CD8-positive, alpha-beta memory T cell (primary cell): ENCODE results near the gene SPRED1. TPM values are rescaled to one million over a fixed set of nuclear protein-coding genes. Genes with fewer than 3 reads are reported as not detected.

Experiments
- CTCF ChIA-PET: fragments of 350-600 bp; sonication (Branson Sonifier 250); formaldehyde crosslinking; loops from one replicate; lab custom pipeline; 2021; ENCODE audit warnings: antibody characterized with exemption; lab: Charles Lee
- POLR2A ChIA-PET: fragments of 350-600 bp; sonication (Branson Sonifier 250); formaldehyde crosslinking; loops from one replicate; lab custom pipeline; 2021; ENCODE audit warnings: antibody characterized with exemption; lab: Charles Lee
- DNase-seq, 5 donors: peaks; one replicate each; pipeline versions ENCODE4 v3.0.0 to v3.0.0-alpha.2; 2020 to 2022; ENCODE audit warnings: mixed read lengths in 1 of 5
- H3K27ac ChIP-seq: one replicate; pipeline ENCODE4 v1.7.0; 2013; ENCODE audit warnings: low read depth, mild to moderate bottlenecking, low read length, moderate library complexity
- H3K27me3 ChIP-seq: 2 replicates; pipeline ENCODE4 v1.7.0; 2013; ENCODE audit warnings: low read length, mild to moderate bottlenecking; ENCODE audit not compliant: insufficient read depth, poor library complexity, severe bottlenecking
- H3K36me3 ChIP-seq: 2 replicates; pipeline ENCODE4 v1.7.0; 2013; ENCODE audit warnings: mild to moderate bottlenecking, low read length, moderate library complexity; ENCODE audit not compliant: insufficient read depth
- H3K4me1 ChIP-seq: 2 replicates; pipeline ENCODE4 v1.7.0; 2013; ENCODE audit warnings: mild to moderate bottlenecking, low read length, moderate library complexity; ENCODE audit not compliant: insufficient read depth
- H3K4me3 ChIP-seq: 2 replicates; pipeline ENCODE4 v1.7.0; 2013; ENCODE audit warnings: mild to moderate bottlenecking, low read length
- H3K9me3 ChIP-seq: 2 replicates; pipeline ENCODE4 v1.7.0; 2013; ENCODE audit warnings: mild to moderate bottlenecking, low read length
- H3K27ac Mint-ChIP-seq, 8 donors: one replicate each; pipeline ENCODE4 v1.8.0; 2020 to 2021; ENCODE audit warnings: mixed read lengths in 8 of 8, mild to moderate bottlenecking in 6 of 8, inconsistent platforms in 3 of 8, moderate library complexity in 3 of 8
- H3K27me3 Mint-ChIP-seq, 2 donors: one replicate each; pipeline ENCODE4 v1.8.0; 2020 to 2021; ENCODE audit warnings: mixed read lengths in 2 of 2, mild to moderate bottlenecking in 1 of 2, moderate library complexity in 1 of 2
- H3K36me3 Mint-ChIP-seq, 3 donors: one replicate each; pipeline ENCODE4 v1.8.0; 2020 to 2021; ENCODE audit warnings: mixed read lengths in 3 of 3, inconsistent platforms in 1 of 3, mild to moderate bottlenecking in 1 of 3
- H3K4me1 Mint-ChIP-seq, 3 donors: one replicate each; pipeline ENCODE4 v1.8.0; 2020 to 2021; ENCODE audit warnings: mixed read lengths in 3 of 3, inconsistent platforms in 1 of 3, mild to moderate bottlenecking in 1 of 3
- H3K4me3 Mint-ChIP-seq, 7 donors: one replicate each; pipeline ENCODE4 v1.8.0; 2020 to 2021; ENCODE audit warnings: mixed read lengths in 7 of 7, mild to moderate bottlenecking in 6 of 7, moderate library complexity in 4 of 7, inconsistent platforms in 2 of 7
- H3K9me3 Mint-ChIP-seq, 5 donors: one replicate each; pipeline ENCODE4 v1.8.0; 2020 to 2022; ENCODE audit warnings: mixed read lengths in 5 of 5, mild to moderate bottlenecking in 3 of 5, moderate library complexity in 2 of 5, inconsistent platforms in 1 of 5
- polyA plus RNA-seq: library from polyadenylated mRNA; unstranded; fragments of 300-500 nt; fragmentation: Illumina TruSeq; gene quantifications from one replicate; pipeline ENCODE4 v1.2.3, GENCODE V29; 2021
- total RNA-seq, 2 experiments: library from RNA; stranded (reverse); gene quantifications; one replicate each; pipeline ENCODE4 v1.2.3, GENCODE V29; 2021

The SPRED1 gene
- total and polyA plus RNA-seq, 3 experiments from 2014 or later = 0.35 to 1.4 (median 1.2) TPM

- no peaks in the 10 kb centered on the region for H3K27me3 ChIP-seq
- H3K4me1 Mint-ChIP-seq = no peaks in the 10 kb centered on the region
- no peak overlapping the region for H3K4me3 Mint-ChIP-seq
- no peaks in the 10 kb centered on the region for H3K36me3 Mint-ChIP-seq
- ChIA-PET POLR2A (no interaction called here), CTCF (no interaction called here)
- H3K9me3 ChIP-seq = no peaks in the 10 kb centered on the region
- H3K9me3 Mint-ChIP-seq = no peaks in the 10 kb centered on the region
- no peak for DNase-seq
- H3K4me3 ChIP-seq = no peak overlapping the region
- H3K27ac ChIP-seq = no peak overlapping the region
- peaks cover 19 to 50% of the 10 kb centered on the region in 2 donors for H3K27me3 Mint-ChIP-seq
- no peaks in the 10 kb centered on the region for H3K4me1 ChIP-seq
- no peaks in the 10 kb centered on the region for H3K36me3 ChIP-seq
- H3K27ac Mint-ChIP-seq = no peak overlapping the region
Measured at GRCh38 chr15:38242055-38242454, 10.6 kb upstream of the SPRED1 start.

GRCh38 chr15:38243278-38244055 is 9.2 kb upstream of the SPRED1 start:
- Mint-ChIP-seq H3K4me1 (no peaks in the 10 kb centered on the region), H3K9me3 (no peaks in the 10 kb centered on the region), H3K36me3 (no peaks in the 10 kb centered on the region), H3K27me3 (peaks cover 28 to 59% of the 10 kb centered on the region in 2 donors), H3K27ac (no peak overlapping the region), H3K4me3 (no peak overlapping the region)
- Histone ChIP-seq H3K36me3 (no peaks in the 10 kb centered on the region), H3K27me3 (no peaks in the 10 kb centered on the region), H3K4me1 (no peaks in the 10 kb centered on the region), H3K9me3 (no peaks in the 10 kb centered on the region), H3K4me3 (no peak overlapping the region), H3K27ac (no peak overlapping the region)
- DNase-seq = no peak
- POLR2A ChIA-PET = no interaction called here
- CTCF ChIA-PET = interaction anchor here (1.0 kb wide), 1 partner anchor 12 kb away, joined by 3 read pairs; no protein-coding TSS in a partner anchor

GRCh38 chr15:38247336-38247735 is 5.3 kb upstream of the SPRED1 start:
- peaks cover 13 to 18% (median 16%) of the 10 kb centered on the region in 3 donors for H3K4me1 Mint-ChIP-seq
- Histone ChIP-seq H3K4me3 (no peak overlapping the region), H3K4me1 (peaks cover 12% of the 10 kb centered on the region), H3K27ac (no peak overlapping the region), H3K9me3 (no peaks in the 10 kb centered on the region), H3K27me3 (peaks cover 3% of the 10 kb centered on the region), H3K36me3 (no peaks in the 10 kb centered on the region)
- H3K4me3 Mint-ChIP-seq = peak overlapping the region in 1 of 7 donors; percentile 19
- ChIA-PET POLR2A (no interaction called here), CTCF (interaction anchor here (1.7 kb wide), 1 partner anchor 453 kb away, joined by 3 read pairs; no protein-coding TSS in a partner anchor)
- no peak for DNase-seq
- no peak overlapping the region for H3K27ac Mint-ChIP-seq
- peaks cover 0 to 1% (median 0%) of the 10 kb centered on the region in 5 donors for H3K9me3 Mint-ChIP-seq
- peaks cover 26 to 47% of the 10 kb centered on the region in 2 donors for H3K27me3 Mint-ChIP-seq
- peaks cover 0 to 4% (median 0%) of the 10 kb centered on the region in 3 donors for H3K36me3 Mint-ChIP-seq

GRCh38 chr15:38253351-38253781 is 730 bp downstream of the SPRED1 start:
- H3K27me3 Mint-ChIP-seq = peaks cover 7 to 8% of the 10 kb centered on the region in 2 donors
- peaks cover 30 to 40% (median 35%) of the 10 kb centered on the region in 3 donors for H3K4me1 Mint-ChIP-seq
- ChIA-PET CTCF (interaction anchor here (0.9 kb wide), 1 partner anchor 14 kb away, joined by 3 read pairs; no protein-coding TSS in a partner anchor), POLR2A (no interaction called here)
- H3K36me3 ChIP-seq = no peaks in the 10 kb centered on the region
- H3K4me3 ChIP-seq = peak overlapping the region; percentile 56
- H3K9me3 ChIP-seq = no peaks in the 10 kb centered on the region
- H3K27me3 ChIP-seq = peaks cover 3% of the 10 kb centered on the region
- H3K4me1 ChIP-seq = peaks cover 28% of the 10 kb centered on the region
- peak overlapping the region; percentile 83 to 93 (median 90) for H3K4me3 Mint-ChIP-seq
- peaks cover 0 to 1% (median 0%) of the 10 kb centered on the region in 5 donors for H3K9me3 Mint-ChIP-seq
- no peak for DNase-seq
- H3K27ac Mint-ChIP-seq = peak overlapping the region in 6 of 8 donors; percentile 26 to 94 (median 82)
- H3K27ac ChIP-seq = peak overlapping the region; percentile 22
- H3K36me3 Mint-ChIP-seq = peaks cover 0 to 9% (median 0%) of the 10 kb centered on the region in 3 donors

- H3K4me1 Mint-ChIP-seq = peaks cover 30 to 40% (median 35%) of the 10 kb centered on the region in 3 donors
- Histone ChIP-seq H3K27me3 (no peaks in the 10 kb centered on the region), H3K36me3 (no peaks in the 10 kb centered on the region), H3K27ac (peak overlapping the region; percentile 22), H3K4me3 (peak overlapping the region; percentile 56), H3K9me3 (no peaks in the 10 kb centered on the region), H3K4me1 (peaks cover 28% of the 10 kb centered on the region)
- peak overlapping the region; percentile 83 to 93 (median 90) for H3K4me3 Mint-ChIP-seq
- peak overlapping the region in 6 of 8 donors; percentile 24 to 87 (median 48) for H3K27ac Mint-ChIP-seq
- CTCF ChIA-PET = interaction anchor here (0.9 kb wide), 1 partner anchor 13 kb away, joined by 3 read pairs; no protein-coding TSS in a partner anchor
- H3K27me3 Mint-ChIP-seq = peaks cover 2 to 4% of the 10 kb centered on the region in 2 donors
- peak; percentile 4 to 58 (median 31) for DNase-seq
- POLR2A ChIA-PET = no interaction called here
- H3K36me3 Mint-ChIP-seq = peaks cover 0 to 9% (median 0%) of the 10 kb centered on the region in 3 donors
- peaks cover 0 to 1% (median 0%) of the 10 kb centered on the region in 5 donors for H3K9me3 Mint-ChIP-seq
Measured at GRCh38 chr15:38254051-38254883, 1.6 kb downstream of the SPRED1 start.

GRCh38 chr15:38255690-38256089 is 3.1 kb downstream of the SPRED1 start:
- Mint-ChIP-seq H3K4me3 (no peak overlapping the region), H3K27me3 (peaks cover 0 to 4% of the 10 kb centered on the region in 2 donors), H3K36me3 (peaks cover 0 to 9% (median 0%) of the 10 kb centered on the region in 3 donors), H3K27ac (no peak overlapping the region), H3K9me3 (peaks cover 0 to 1% (median 0%) of the 10 kb centered on the region in 5 donors), H3K4me1 (peaks cover 29 to 33% (median 30%) of the 10 kb centered on the region in 3 donors)
- CTCF ChIA-PET = no interaction called here
- H3K27me3 ChIP-seq = no peaks in the 10 kb centered on the region
- peaks cover 25% of the 10 kb centered on the region for H3K4me1 ChIP-seq
- POLR2A ChIA-PET = no interaction called here
- H3K36me3 ChIP-seq = no peaks in the 10 kb centered on the region
- H3K27ac ChIP-seq = peak overlapping the region; percentile 10
- H3K4me3 ChIP-seq = no peak overlapping the region
- DNase-seq = no peak
- H3K9me3 ChIP-seq = no peaks in the 10 kb centered on the region

GRCh38 chr15:38257676-38258075 is 5.0 kb downstream of the SPRED1 start:
- Mint-ChIP-seq H3K27me3 (peaks cover 0 to 2% of the 10 kb centered on the region in 2 donors), H3K4me3 (peak overlapping the region in 1 of 7 donors; percentile 15), H3K27ac (no peak overlapping the region), H3K4me1 (peaks cover 17 to 22% (median 19%) of the 10 kb centered on the region in 3 donors), H3K9me3 (no peaks in the 10 kb centered on the region), H3K36me3 (peaks cover 0 to 4% (median 0%) of the 10 kb centered on the region in 3 donors)
- H3K36me3 ChIP-seq = no peaks in the 10 kb centered on the region
- no peaks in the 10 kb centered on the region for H3K9me3 ChIP-seq
- DNase-seq = no peak
- ChIA-PET CTCF (no interaction called here), POLR2A (no interaction called here)
- peaks cover 15% of the 10 kb centered on the region for H3K4me1 ChIP-seq
- H3K4me3 ChIP-seq = no peak overlapping the region
- H3K27ac ChIP-seq = peak overlapping the region; percentile 29
- no peaks in the 10 kb centered on the region for H3K27me3 ChIP-seq
